ENCODE data around the gene NINJ2.

The NINJ2 gene

DNA sequence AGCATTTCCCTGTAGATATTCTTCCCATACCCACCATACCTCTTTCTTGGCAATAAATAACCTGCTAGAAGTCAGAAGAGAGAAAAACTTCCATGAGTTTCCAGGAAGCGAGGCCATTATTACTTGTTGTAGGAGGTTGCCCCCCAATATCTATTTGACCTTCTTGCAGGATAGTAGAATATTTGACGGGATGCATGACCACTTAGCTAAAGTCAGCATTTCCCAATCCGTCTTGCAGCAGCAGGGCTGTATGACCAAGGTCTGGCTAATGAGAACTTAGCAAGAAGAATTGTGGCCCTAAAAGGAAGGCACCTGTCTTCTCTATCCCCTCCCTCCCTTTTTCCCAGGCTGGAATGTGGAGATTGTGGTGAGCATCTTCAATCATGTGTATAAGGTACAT lies 51.5 kb downstream of the NINJ2 start:
- no peak for DNase-seq

DNA sequence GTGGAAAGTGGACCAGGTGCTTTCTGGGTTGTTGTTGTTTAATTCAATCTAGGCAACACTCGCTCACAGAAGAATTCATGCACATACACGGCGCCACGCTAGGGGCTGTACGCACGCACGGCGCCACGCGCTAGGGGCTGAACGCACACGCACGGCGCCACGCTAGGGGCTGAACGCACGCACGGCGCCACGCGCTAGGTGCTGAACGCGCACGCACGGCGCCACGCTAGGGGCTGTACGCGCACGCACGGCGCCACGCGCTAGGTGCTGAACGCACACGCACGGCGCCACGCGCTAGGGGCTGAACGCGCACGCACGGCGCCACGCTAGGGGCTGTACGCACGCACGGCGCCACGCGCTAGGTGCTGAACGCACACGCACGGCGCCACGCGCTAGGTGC lies 54.3 kb downstream of the NINJ2 start:
- no peak for DNase-seq

DNA sequence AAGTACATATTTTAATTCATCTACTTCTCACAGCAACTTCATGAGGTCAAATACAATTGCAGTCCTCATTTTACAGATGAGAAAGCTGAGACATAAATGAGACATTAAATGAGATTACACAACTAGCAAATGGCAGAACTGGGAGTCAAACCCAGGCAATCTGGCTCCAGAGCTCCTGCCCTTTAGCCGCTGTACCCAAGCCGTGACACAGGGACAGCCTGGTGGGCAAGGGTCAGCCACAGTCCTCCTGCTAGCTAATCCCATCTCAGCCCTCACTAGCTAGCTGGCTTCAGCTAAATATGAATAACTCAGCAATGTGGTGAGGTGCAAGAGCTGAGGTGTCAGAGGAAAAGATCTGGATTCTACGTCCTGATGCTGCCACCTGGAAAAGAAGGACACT lies 54.8 kb downstream of the NINJ2 start:
- DNase-seq, result no peak

DNA sequence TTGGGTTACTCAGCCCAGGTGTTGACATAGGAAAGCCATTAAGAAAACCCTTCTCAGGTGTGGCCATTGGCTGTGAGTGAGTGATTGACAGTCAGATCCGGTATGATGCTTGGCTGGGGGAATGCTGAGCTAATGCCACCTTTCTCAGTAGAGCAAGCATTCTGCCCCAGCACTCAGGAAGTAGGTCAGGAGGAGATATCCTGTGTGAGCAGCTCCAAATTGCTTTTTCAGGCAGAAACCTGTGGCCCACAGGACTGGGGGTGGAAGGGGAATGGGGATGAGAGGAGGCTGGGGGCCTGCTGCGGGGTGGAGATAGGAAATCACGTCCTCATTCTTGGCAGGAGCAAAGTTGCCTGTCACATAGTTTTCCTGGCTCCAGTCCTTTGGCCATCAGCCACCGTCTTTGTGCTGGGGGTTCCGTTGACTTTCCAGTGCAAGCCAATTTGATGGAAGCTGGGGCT lies 55.7 kb downstream of the NINJ2 start:
- DNase-seq, result no peak

DNA sequence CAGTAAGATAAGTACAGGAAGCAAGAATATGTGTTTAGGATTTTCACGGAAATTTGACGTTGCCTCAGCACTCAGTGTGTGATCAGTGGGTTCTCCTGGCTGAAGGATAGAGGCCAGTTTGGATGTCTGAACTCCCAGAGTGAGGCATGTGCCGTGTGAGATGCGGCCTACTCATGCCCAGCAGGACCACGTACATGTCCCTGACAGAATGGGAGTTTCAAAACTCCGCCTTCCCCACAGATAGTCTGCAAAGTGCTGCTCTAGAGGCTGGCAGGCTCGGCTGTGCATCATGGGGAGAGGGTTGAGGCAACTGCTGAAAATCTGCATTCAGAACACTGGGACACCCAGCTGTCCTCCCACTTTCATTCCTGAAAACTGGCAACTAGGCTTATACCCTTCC lies 58.3 kb downstream of the NINJ2 start:
- DNase-seq, result no peak

DNA sequence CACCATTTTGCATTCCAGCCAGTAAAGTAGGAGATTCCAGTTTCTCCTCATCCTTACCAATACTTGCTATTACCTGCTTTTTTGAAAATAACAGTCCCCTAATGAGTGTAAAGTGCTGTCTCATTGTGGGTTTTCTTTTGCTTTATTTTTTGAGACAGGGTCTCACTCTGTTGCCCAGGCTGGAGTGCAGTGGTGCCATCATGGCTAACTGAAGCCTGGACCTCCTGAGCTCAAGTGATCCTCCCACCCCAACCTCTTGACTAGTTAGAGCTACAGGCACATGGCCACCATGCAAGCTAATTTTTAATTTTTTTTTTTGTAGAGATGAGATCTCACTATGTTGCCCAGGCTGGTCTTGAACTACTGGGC lies 60.6 kb downstream of the NINJ2 start:
- no peak for DNase-seq

DNA sequence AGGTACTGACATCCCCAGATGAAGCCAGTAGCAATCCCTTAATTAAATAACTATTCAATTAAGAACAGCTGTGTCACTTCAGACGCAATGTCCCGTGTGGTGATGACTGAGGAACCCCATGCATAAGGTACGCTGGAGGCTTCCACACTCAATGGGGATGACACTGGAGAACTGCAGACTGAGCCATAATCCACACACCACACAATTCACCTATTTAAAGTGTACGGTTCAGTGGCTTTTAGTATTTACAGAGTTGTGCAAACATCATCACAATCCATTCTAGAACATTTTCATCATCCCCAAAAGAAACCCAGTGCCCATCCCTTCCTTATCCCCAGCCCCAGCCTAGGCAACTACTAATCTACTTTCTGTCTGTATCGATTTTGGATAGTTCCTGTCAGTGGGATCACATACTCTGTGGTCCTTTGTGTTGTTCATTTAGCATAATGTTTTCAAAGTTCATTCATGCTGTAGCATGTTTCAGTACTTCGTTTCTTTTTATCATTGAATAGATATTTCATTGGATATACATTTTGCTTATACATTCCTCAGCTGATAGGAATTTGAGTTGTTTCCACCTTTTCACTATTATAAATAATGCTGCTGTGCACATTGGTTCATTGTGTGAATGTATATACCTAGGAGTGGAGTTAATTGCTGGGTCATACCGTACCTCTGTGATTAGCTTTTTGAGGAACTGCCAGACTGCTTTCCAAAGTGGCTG lies 61.1 kb downstream of the NINJ2 start:
- no peak for DNase-seq

DNA sequence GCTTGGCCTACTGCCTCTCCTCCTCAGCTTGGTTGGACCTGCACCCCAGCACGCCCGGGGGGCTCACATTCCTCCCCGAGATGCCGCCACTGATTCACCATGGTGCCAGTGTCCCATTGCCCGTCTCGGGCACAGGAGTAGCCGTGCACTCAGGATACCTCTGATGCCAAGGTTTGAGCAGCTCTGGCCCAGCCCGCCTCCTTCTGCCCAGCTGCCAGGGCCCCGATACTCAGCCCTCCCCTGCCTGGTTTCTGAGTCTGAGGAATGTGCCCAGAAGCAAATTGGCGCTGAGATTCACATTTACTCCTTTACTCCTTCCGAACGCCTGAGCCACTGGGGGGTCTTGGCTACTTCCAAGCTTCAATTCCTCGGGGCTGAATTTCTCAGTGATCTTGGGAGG lies 63.5 kb downstream of the NINJ2 start:
- DNase-seq, result no peak

DNA sequence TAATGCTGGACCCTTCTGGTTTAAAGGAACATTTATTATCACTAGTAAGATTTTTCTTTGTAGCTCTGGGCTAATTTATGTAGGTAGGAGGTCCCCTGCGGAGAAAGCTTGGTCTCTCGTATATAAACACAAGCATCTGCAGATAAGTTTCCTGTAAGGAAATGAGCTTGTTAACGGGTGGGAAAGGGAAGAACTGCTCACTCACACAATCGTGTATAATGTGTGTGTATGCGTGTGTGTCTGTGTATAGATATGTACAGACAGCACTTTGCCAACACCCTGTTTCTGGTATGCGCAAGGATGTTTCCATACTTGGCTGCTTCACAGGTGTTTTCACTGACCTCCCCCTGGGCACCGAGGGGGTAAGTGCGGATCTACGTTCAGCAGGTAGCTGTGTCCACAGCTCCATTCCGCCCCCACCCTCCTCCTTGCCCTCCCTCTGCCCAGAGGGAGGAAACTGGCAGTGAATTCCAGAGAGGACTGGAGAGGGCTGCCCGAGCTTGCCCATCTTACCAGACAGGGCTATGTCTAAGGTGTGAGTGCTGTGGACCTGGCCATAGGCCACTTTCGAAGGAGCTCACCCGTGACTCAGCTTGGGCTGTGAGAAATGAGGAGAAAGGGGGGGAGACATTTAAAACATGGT lies 65.2 kb downstream of the NINJ2 start:
- no peak for DNase-seq

DNA sequence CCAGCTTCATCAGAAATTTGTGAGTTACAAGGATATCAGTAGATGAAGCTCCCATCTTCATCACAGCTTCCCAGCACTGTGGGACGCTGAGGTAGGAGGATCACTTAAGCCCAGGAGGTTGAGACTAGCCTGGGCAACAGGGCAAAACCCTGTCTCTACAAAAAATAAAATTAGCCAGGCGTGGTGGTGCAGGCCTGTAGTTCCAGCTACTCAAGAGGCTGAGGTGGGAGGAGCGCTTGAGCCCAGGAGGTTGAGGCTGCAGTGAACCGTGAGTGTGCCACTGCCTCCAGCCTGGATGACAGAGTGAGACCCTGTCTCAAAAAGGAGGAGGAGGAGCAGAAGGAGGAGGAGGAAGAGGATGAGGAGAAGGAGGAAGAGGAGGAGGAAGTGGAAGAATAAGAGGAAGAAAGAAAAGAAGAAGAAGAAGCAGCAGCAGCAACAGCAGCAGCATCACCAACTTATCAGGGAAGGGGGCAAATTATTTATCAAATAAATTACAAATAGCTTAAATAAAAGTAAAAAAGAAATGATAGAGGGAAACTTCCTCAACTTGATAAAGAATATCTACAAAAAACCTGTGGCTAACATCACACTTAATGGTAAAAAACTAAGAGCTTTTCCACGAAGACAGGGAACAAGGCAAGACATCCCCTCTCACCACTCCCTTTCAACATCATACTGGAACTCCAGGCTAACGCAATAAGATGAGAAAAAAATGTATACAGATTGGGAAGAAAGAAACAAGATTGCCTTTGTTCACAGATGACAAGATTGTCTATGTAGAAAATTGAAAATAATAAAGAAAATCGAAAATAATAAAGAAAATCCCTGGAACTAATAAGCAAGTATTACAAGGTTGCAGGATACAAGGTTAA lies 69.6 kb downstream of the NINJ2 start:
- no peak for DNase-seq

DNA sequence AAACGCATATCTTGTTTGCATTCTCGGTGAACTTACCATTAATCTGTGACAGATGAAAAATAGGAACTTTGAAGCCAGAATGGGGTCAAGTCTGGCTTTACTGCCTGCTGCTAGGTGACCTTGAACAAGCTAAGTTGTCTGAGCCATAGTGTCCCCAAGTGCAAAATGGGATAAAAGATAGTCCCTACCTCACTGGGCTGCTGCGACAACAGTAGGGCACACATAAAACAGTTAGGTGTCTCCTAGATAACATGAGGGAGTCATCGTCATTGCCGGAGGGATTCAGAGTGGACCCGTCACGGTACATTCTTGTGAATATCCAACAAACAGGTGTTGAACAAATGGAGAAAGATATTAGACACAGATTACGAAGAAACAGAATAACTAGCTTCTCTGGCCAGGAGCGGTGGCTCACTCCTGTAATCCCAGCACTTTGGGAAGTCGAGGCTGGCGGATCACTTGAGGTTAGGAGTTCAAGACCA lies 71.2 kb downstream of the NINJ2 start:
- DNase-seq, result no peak

DNA sequence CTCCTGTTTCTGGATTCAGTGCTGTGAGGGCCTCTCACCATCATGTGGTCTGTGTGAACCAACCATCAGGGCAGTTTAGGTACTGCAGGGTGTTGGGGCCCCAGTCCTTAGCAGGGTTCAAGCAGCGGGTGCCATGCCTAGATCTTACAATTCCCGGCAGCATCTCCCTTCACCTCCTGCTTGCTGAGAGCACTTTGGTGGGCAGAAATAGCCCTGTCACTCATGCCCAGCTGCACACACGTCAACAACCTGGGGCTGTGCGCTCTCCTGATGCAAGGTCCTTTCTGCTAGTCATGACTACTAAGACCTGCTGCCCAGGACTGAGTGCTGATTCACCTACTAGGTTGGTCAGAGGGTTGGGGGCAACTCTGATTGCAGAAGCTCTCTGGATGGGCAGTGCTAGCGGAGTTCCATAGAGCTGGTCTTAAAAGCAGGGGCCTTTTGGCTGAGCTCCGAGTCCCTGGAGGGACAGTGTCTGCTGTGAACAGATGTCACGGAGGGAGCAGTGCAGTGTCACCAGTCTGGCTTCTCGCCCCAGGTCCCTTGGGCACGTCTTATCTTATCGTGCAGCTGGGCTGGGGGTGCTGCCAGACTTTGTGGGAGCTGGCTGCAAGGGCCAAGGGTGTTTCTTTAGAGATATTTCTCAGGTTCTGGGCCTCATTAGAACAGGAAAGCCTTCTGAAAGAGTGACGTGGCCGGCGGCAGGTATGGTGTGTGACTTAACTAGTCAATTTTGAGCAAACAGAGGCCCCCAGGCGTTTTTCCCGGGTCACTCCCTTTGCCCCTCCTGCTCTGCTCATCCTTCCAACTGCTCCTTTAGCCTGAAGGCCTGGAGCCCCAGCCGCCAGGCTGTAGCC lies 71.8 kb downstream of the NINJ2 start:
- DNase-seq, result no peak

DNA sequence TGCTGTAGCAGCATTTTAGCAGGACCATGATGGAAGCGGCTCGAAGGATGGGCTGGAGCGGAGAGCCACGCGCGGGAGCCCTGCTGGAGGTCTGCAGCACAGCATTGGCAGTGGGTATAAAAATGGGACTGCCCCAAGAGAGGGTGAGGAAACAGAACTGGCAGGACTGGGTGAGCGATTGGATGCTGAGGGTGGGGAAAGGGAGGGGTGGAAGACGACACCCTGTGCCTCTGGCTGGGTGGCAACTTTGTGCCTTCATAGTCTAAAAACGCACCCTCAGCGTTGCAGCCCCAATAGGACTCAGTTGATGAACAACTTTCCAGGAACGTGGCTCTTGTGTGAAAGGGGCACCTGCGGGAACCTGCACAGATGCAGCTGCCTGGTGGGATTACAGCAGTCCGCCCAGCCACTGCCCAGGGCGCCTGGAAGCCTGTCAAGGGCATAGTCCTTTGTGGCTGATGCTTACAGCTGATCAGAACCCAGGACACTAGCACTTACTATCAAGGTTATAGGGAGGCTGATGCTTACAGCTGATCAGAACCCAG lies 73.0 kb downstream of the NINJ2 start:
- no peak for DNase-seq

DNA sequence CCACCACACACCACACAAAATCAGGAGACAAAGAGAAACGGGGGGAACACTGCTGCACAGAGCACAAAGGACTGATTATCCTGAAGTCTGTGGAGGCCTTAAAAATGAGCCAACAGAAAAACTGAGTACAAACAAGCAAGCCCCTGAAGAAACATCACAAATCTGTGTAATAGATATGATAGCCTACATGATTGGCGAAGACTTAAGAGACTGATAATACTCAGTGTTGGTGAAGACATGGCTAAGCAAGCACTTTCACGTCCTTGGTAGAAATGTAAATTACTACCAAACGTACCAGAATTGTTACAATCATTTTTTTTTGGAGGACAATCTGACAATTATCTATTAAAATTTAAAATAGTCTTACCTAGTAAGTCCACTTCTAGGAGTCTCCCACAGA lies 74.6 kb downstream of the NINJ2 start:
- no peak for DNase-seq

DNA sequence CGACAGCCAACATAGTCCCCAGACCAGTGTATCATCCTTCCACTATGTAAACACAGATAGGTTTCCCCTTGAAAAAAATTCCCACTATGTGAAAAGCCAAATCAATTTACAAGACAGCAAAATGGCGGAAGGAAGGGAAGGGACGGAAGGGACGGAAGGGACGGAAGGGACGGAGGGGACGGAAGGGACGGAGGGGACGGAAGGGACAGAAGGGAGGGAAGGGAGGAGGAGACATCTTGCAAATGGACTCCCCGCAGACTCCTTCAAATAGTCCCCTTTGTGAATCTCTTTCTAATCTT lies 75.3 kb downstream of the NINJ2 start:
- no peak for DNase-seq

DNA sequence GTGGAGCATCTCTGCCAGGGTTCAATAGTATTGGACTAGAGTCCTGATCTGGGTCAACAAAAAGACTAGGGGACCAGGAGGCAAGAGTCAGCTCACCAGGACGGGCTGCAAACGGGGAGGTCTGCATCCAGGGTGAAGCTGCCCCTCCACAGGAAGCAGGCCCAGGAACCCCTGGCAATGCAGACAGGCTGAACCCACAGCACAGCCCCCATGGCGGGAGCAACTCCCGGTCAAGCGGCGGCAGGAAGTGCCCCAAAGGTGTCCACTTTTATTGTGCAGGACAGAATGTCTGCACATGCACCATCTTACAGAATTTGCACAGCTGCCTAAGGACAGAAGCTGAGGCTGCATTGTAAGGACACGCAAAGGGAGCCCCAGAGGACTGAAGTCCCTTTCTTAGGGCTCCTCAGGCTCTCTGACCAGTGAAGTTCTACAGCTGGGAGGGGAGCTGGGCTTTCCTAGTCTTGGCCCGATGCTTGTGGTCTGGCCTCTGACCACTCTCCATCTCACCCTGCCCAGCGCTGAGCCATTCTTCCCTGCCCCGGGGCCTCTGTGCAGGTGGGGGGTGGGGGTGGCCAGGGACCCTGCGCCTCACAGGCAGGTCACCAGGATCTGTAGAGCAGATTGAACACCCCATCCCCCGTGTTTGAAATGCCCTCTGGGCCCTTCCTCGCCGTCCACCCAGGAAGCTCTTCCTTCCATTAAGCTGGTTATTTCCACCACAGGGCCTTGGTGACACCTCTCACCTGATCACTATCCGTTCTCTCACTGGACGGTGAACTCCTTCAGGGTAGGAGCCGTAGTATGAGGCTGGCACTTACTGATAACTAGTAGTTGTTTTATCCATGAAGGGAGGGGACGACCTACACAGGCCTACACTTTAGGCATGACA lies 75.9 kb downstream of the NINJ2 start:
- no peak for DNase-seq

DNA sequence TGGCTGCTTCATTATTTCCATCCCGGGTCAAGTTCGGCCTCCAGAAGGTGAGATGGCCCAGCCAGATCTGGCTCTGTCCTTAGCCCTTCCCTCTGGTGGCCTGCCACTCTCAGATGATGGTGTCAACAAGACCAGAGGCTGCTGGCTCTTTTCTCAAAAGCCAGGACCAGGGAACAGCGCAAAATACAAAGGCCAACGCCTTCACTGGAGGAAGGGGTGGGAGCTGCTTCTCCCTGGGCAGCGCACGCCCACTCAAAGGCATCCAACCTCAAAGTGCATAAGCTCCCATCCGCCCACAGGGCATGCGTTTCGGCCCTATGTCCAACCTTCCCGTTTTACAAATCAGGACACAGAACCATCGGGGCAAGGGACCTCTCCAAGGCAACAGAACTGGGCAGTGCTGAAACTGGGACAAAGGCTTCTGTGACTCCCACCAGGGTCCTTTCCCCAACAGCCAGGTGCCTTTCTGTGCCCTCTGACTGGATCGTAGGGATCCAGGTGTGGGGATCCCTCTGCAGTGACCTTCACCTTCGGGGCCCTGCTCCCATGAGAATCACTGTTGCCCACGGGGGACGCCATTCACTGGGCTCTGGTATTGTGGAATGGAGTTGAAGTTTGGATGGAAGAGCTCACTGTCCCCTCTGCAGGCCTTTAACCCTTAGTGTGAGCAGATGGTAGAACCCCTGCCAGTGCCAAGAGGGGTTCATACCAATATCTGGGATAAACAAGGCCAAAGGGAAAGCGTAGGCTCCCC lies 76.8 kb downstream of the NINJ2 start:
- DNase-seq, result no peak

DNA sequence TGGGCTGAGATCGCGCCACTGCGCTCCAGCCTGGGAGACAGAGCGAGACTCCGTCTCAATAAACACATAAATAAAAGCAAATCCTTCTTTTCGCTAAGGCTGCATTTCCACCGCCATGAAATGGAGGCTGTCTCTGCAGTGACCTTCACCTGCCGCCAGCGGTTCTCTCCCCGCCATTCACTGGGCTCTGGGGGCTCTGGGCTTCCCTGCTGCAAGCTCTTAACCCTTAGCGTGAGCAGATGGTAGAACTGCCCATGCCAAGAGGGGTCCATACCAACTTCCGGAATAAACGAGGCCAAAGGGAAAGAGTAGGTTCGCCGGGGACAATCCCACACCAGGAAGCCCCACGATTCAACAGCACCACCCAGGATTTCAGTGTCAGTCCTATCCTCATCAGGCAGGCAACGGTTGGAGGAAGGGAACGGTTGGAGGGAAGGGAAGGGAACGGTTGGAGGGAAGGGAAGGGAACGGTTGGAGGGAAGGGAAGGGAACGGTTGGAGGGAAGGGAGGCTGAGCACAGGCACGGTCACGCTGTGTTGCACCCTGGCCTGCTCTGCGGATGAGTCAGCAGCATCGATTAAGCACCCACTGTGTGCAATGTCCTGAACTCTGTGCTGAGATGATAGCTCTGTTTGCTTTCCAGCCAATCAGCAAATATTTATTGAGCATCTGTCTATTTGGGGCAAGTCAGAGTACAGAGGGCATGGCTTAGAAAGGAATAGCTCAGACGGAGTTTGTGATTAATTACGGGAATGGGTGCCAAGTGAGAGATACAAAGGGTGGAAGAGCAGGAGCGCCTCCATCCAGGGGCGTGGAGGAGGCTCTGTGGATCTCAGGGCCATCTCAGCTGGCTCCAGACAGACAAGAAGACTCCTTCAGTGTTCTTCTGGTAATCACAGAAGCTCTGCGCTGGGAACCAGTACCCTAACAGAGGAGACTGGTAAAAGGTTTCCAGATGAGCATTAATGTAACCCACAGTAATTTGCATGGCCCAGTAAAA lies 77.9 kb downstream of the NINJ2 start:
- no peak for DNase-seq

DNA sequence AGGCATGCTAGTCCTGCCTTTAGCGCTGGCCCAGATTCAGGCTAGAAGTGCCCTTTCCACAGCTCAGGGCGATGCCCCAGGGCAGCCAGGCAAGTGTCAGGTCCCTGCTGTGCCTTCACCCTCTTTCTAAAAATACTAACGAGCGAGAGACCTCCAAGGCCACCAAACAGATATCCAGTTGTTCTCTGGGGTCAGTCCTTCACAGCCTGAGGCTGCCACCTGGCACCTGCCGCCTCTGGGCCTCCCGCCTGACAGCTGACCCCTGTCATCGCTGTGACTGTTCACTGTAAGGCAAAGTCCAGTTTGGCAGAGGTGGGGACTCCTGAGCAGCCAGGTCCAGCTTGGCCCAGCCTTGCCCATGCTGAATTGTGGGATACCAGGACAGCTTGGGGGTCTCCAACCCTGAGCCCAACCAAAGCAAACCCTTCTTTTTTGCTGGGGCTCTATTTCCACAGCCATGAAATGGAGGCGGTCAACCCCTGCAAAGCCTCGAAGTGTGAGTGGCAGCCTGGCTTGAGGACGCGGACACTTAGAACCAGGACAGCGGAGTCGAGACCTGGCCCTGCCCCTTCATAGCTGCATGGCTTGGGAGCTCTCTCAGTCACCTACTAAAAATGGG lies 79.9 kb downstream of the NINJ2 start:
- no peak for DNase-seq

All from activated effector memory CD4-positive, alpha-beta T cell treated with Interleukin-2 at 50 U/mL for 16 hours (primary cell).